AG09309 (cell line): ENCODE data around the gene PPP1R14B.

ENCODE experiments used
- DNase-seq: peaks from one replicate; pipeline ENCODE4 v3.0.0-alpha.2; 2010; ENCODE audit warnings: low read depth
- H3K4me3 ChIP-seq: 2 replicates; pipeline ENCODE4 v1.5.1; 2011; ENCODE audit warnings: mild to moderate bottlenecking, low read depth, low read length, moderate library complexity; ENCODE audit not compliant: control insufficient read depth
- TF ChIP-seq, protein P1 (sequence below): IDR thresholded peaks from 2 replicates; pipeline ENCODE4 v1.5.1; 2011; ENCODE audit warnings: mild to moderate bottlenecking, low read depth, low read length, inconsistent platforms; ENCODE audit not compliant: insufficient read depth, control insufficient read depth; ENCODE audit errors: missing control alignments

Gene PPP1R14B

DNA sequence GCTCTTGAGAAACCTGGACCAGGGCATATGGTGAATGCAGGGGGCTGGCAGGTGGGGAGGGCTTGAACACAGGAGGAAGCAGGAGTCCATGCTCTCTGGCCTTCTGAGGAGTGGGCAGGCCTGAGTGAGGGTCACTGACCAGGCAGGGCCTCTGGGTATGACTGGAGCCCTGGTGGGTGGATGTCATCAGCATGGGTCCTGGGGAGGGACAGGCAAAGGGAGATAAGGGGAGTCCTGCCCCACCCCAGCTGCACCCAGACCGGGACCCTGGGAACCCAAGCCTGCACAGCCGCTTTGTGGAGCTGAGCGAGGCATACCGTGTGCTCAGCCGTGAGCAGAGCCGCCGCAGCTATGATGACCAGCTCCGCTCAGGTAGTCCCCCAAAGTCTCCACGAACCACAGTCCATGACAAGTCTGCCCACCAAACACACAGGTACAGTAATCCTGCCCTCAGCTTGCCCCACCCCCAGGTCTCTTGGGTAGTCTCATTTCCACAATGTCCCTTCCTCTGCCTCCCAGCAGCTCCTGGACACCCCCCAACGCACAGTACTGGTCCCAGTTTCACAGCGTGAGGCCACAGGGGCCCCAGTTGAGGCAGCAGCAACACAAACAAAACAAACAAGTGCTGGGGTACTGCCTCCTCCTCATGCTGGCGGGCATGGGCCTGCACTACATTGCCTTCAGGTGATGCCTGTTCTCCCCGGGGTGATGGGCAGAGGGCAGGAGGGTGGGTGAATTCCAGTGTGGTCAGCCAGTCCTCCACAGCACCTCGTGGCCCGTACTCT is 14.4 kb downstream of the PPP1R14B start:
- H3K4me3 ChIP-seq: no peak overlapping the region
- DNase-seq: no peak
- TF ChIP-seq, protein P1, sequence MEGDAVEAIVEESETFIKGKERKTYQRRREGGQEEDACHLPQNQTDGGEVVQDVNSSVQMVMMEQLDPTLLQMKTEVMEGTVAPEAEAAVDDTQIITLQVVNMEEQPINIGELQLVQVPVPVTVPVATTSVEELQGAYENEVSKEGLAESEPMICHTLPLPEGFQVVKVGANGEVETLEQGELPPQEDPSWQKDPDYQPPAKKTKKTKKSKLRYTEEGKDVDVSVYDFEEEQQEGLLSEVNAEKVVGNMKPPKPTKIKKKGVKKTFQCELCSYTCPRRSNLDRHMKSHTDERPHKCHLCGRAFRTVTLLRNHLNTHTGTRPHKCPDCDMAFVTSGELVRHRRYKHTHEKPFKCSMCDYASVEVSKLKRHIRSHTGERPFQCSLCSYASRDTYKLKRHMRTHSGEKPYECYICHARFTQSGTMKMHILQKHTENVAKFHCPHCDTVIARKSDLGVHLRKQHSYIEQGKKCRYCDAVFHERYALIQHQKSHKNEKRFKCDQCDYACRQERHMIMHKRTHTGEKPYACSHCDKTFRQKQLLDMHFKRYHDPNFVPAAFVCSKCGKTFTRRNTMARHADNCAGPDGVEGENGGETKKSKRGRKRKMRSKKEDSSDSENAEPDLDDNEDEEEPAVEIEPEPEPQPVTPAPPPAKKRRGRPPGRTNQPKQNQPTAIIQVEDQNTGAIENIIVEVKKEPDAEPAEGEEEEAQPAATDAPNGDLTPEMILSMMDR: no peak

DNA sequence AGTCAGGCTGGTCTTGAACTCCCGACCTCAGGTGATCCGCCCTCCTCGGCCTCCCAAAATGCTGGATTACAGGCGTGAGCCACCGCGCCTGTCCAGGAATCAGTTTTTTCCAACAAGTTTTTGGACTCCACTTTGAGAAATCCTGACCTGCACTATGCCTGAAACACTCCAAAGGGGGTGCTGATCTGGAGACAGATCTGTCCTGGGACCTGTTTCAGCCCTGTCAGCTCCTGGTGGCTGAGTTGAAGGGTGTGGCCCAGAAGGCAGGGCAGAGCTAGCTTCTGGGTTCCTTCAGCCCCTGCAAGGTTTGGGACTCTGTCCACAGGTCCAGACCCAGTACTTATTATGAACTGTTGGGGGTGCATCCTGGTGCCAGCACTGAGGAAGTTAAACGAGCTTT is 15.2 kb downstream of the PPP1R14B start:
- TF ChIP-seq, protein P1: no peak
- DNase-seq: no peak
- no peak overlapping the region for H3K4me3 ChIP-seq

DNA sequence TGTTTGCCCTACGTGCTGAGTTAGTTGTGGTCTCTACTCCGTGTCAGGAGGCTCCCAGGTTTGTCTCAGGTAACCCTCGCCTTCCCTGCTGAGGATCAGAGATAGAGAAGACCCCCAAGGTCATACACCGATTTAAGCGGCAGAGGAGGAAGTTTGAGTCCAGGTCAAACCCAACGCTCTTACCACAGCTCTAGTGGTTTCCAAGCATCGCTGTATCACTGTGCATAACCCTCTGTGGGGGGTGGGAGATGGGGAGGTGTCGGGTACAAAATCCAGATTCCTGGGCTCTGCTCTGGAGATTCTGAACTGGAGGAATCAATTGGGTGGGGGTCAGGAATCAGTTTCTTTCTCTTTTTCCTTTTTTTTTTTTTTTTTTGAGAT is 15.8 kb downstream of the PPP1R14B start:
- no peak for DNase-seq
- H3K4me3 ChIP-seq: peak overlapping the region; percentile 96
- TF ChIP-seq, protein P1: no peak

DNA sequence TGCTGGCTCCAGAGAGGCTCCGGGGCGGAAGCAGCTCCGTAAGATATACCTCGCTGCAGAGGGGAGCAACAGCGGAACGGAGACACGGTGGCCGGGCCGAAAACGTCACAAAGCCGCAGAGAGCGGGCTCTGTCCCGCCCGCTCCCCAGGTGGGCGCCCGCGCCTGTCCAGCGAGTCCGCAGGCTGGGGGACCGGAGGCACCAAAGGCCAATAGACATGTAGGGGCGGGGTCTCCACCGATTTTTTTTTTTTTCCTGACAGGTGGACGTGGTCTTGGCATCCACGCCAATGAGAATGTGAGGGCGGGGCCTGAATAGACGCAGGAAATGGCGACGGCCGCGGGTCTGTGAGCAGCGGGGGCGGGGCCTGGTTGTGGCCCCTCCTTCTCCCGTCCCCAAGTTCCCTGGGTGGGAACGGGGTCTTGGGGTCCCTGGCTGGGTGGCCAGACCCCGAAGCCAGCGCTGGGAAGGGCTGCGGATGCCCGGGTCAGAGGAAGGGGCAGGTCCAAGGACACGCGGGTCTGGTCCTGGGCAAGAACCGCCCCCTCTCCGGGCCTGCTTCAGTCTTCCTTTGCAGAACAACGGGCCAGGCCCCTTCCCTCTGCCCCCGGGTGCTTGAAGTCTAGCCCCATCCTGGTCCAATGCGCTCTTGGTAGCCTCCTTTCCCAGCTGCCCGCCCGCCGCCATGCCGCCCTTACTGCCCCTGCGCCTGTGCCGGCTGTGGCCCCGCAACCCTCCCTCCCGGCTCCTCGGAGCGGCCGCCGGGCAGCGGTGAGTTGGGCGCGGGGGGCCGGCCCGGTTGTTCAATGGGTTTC is 16.4 kb downstream of the PPP1R14B start, which contains the start of gene DNAJC4:
Gene DNAJC4, plus strand, starts transcription at position 378 of the 814 bp plus-strand sequence. Its CDS starts 307 bp downstream, at position 685.
- H3K4me3 ChIP-seq: peak within 1 kb of the TSS; percentile 96
- peak; percentile 29 for DNase-seq
- TF ChIP-seq, protein P1: no peak

DNA sequence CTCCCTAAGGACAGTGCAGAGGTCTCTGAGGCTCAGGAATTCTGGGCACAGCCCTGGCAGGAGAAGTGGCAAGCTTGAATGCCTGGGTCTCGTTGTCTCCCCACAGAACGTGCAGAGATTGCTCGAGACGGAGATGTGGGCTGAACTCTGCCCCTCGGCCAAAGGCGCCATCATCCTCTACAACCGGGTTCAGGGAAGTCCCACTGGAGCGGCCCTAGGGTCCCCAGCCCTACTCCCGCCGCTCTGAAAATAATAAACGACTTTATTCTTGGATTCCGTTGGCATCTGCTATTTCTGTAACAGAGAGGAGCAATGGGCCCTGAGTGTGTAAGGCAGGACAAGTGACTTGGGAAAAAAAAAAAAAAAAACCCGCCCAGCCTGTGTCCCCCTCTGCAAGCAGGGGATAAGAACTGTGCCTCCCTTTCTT is 17.0 kb downstream of the PPP1R14B start:
- TF ChIP-seq, protein P1: no peak
- no peak for DNase-seq
- H3K4me3 ChIP-seq: peak overlapping the region; percentile 96

DNA sequence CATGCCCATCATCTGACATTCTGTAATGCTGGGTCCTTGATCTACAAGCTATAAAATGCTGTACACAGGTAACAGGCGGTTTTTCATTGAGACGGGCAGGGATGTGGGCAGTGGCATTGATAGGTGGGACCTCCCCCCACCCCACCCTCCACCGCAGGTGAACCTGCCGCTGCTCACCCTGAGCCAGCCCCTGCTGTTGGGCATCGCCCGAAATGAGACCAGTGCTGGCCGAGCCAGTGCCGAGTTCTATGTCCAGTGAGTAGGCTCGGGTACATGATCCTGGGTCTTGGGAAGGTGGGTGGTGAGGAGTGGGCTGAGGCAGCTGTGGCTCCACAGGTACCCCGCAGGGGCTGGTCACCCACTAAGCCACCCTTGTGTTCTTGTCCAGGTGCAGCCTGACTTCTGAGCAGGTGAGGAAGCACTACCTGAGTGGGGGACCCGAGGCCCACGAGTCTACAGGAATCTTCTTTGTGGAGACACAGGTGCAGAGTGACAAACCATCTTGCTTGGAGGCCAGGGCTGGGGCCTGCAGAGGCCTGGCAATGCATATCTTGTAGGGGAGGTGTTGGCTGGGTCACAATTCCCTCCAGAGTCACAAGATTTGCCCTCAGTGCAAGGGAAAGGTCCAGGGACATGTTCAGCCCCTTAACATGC is 17.5 kb downstream of the PPP1R14B start:
- no peak overlapping the region for H3K4me3 ChIP-seq
- DNase-seq: no peak
- TF ChIP-seq, protein P1: no peak
